ENCODE measurements around the gene ONECUT3. TPM values are rescaled to one million over a fixed set of nuclear protein-coding genes. Genes with fewer than 3 reads are reported as not detected.

Gene ONECUT3
- total RNA-seq, 6 experiments from 2014 or later: not detected

DNA sequence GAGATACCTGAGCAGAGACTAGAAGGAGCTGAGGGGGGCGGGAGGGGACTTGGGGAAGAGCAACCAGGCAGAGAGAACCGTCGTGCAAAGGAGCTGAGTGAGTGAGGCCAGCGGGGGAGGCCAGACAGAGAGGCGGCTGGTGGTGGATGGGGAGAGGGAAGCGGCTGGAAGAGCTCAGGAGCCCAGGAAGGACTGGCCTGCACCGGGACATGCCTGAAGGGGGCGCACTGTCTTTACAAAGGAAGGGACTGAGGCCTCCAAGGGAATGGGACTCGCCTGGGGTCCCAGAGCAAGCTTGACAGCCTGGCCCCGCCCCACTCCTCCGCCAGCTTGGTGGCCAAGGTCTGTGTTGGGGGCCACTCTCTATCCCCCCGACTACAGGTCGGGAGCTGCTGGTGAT, 14.9 kb downstream of the ONECUT3 start:
- no peak for ATAC-seq
- H3K36me3 ChIP-seq: no peaks in the 10 kb centered on the region
- H3K27ac ChIP-seq: no peak overlapping the region
- WGBS (ENCODE audit: insufficient coverage, low coverage, low lambda C conversion rate, missing lambda C conversion rate): 9% methylated on average over 11 of the region's 13 CpGs
- intact Hi-C loops (cut with DNase I): loop anchor here in 1 of 2 donors (5.0 to 10.0 kb wide), 3 partner anchors 81 to 223 kb away; no protein-coding TSS in a partner anchor
- TF ChIP-seq POLR2A (IDR thresholded peaks at IDR 0.05): no peak
- TF ChIP-seq, protein P1, sequence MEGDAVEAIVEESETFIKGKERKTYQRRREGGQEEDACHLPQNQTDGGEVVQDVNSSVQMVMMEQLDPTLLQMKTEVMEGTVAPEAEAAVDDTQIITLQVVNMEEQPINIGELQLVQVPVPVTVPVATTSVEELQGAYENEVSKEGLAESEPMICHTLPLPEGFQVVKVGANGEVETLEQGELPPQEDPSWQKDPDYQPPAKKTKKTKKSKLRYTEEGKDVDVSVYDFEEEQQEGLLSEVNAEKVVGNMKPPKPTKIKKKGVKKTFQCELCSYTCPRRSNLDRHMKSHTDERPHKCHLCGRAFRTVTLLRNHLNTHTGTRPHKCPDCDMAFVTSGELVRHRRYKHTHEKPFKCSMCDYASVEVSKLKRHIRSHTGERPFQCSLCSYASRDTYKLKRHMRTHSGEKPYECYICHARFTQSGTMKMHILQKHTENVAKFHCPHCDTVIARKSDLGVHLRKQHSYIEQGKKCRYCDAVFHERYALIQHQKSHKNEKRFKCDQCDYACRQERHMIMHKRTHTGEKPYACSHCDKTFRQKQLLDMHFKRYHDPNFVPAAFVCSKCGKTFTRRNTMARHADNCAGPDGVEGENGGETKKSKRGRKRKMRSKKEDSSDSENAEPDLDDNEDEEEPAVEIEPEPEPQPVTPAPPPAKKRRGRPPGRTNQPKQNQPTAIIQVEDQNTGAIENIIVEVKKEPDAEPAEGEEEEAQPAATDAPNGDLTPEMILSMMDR (IDR thresholded peaks at IDR 0.05): peak in 2 of 4 donors; percentile 17 to 21
- no peaks in the 10 kb centered on the region for H3K4me1 ChIP-seq
- H3K4me3 ChIP-seq: no peak overlapping the region
- H3K9me3 ChIP-seq: no peaks in the 10 kb centered on the region
- peaks cover 0 to 15% of the 10 kb centered on the region in 2 donors for H3K27me3 ChIP-seq
- no peak for DNase-seq

GRCh38 chr19:1768918-1769644, 15.8 kb downstream of the ONECUT3 start:
- H3K27me3 ChIP-seq: peaks cover 0 to 15% of the 10 kb centered on the region in 2 donors
- intact Hi-C loops (cut with DNase I): loop anchor here in 1 of 2 donors (5.0 to 10.0 kb wide), 3 partner anchors 82 to 224 kb away; no protein-coding TSS in a partner anchor
- no peaks in the 10 kb centered on the region for H3K9me3 ChIP-seq
- no peak for ATAC-seq
- 57% methylated on average over 4 of the region's 9 CpGs for WGBS (ENCODE audit: insufficient coverage, low coverage, low lambda C conversion rate, missing lambda C conversion rate)
- no peak for DNase-seq
- no peaks in the 10 kb centered on the region for H3K4me1 ChIP-seq
- TF ChIP-seq, protein P1 (IDR thresholded peaks at IDR 0.05): no peak
- TF ChIP-seq POLR2A (IDR thresholded peaks at IDR 0.05): no peak
- H3K36me3 ChIP-seq: no peaks in the 10 kb centered on the region
- H3K27ac ChIP-seq: no peak overlapping the region
- no peak overlapping the region for H3K4me3 ChIP-seq

GRCh38 chr19:1769645-1769985, 16.3 kb downstream of the ONECUT3 start:
- no peaks in the 10 kb centered on the region for H3K9me3 ChIP-seq
- no peak for ATAC-seq
- peaks cover 0 to 15% of the 10 kb centered on the region in 2 donors for H3K27me3 ChIP-seq
- H3K4me3 ChIP-seq: no peak overlapping the region
- no peak for DNase-seq
- WGBS (ENCODE audit: insufficient coverage, low coverage, low lambda C conversion rate, missing lambda C conversion rate): 1% methylated on average over 10 of the region's 12 CpGs
- TF ChIP-seq, protein P1 (IDR thresholded peaks at IDR 0.05): no peak
- TF ChIP-seq POLR2A (IDR thresholded peaks at IDR 0.05): no peak
- H3K4me1 ChIP-seq: no peaks in the 10 kb centered on the region
- intact Hi-C loops (cut with DNase I): loop anchor here in 1 of 2 donors (5.0 to 10.0 kb wide), 3 partner anchors 82 to 225 kb away; no protein-coding TSS in a partner anchor
- no peaks in the 10 kb centered on the region for H3K36me3 ChIP-seq
- no peak overlapping the region for H3K27ac ChIP-seq

DNA sequence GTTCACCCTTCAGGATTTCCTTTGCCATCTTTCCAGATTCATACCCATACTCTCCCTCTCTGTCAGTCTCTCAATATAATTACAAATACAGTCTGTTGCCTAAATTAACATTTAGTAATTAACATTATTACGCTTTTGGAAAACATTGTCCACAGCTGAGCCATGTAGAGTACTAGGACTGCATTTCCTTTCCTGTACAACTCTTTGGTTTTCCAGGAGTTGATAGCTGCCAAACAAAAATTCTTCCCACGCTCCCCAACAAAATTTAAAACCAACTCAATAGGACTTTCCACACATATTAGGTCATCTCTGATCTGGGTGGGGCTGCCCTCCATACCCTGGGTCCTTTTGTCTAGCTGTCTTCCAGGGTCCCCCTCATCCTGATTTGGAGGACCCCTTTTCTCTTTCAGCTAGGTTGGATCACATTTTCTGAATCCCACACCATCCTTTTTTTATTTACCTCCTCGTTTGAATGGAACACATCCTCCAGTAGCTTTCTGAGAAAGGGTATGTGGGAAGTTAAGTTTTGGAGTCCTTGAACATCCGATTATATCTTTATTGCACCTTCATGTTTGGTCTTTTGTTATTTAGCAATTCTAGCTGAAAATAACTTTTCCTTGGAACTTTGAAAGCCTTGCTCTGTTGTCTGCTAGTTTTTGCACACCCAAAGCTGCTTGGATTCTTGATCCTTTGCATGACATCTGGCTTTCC, 17.7 kb downstream of the ONECUT3 start:
- Histone ChIP-seq H3K27ac (no peak overlapping the region), H3K36me3 (no peaks in the 10 kb centered on the region), H3K9me3 (no peaks in the 10 kb centered on the region), H3K27me3 (peaks cover 0 to 24% of the 10 kb centered on the region in 2 donors), H3K4me3 (no peak overlapping the region), H3K4me1 (no peaks in the 10 kb centered on the region)
- no peak for ATAC-seq
- 63% methylated on average over 4 of the region's 4 CpGs for WGBS (ENCODE audit: insufficient coverage, low coverage, low lambda C conversion rate, missing lambda C conversion rate)
- no peak for DNase-seq
- intact Hi-C loops (cut with DNase I): no loop called here
- TF ChIP-seq, protein P1 (IDR thresholded peaks at IDR 0.05): no peak
- no peak for TF ChIP-seq POLR2A (IDR thresholded peaks at IDR 0.05)
